H1 (cell line): Measurements from ENCODE around the gene REPS2. TPM values are rescaled to one million over a fixed set of nuclear protein-coding genes. Genes with fewer than 3 reads are reported as not detected.

Experiments used
- SP4 ChIP-seq: IDR thresholded peaks from 2 replicates; pipeline ENCODE4 v1.6.1; 2012; ENCODE audit warnings: low read length, inconsistent platforms
- SUZ12 ChIP-seq: fragments of 200-600 bp; sonication (generic); IDR thresholded peaks from 2 replicates; pipeline ENCODE4 v1.6.1; 2012; ENCODE audit warnings: mild to moderate bottlenecking, inconsistent platforms, low read length, moderate library complexity, mixed read lengths
- TCF12 ChIP-seq: IDR thresholded peaks from 2 replicates; pipeline ENCODE4 v1.6.1; 2011; ENCODE audit warnings: low read depth, mild to moderate bottlenecking, low read length
- polyA plus RNA-seq, 7 experiments: library from polyadenylated mRNA; depleted of rRNA in 3 of 7; stranded (reverse) in 5 of 7; unstranded in 2 of 7; fragments of >200 nt in 5 of 7; fragments of 200-250 nt in 2 of 7; gene quantifications; 1 replicate in 5 of 7; 2 replicates in 1 of 7; 4 replicates in 1 of 7; pipeline versions ENCODE4 v1.2.1 to v1.2.3, GENCODE V29; 2011 to 2013; ENCODE audit warnings: missing spikeins in 2 of 7, mixed read lengths in 2 of 7
- total RNA-seq: library from RNA; stranded (reverse); fragmentation: NEBNext Ultra II Directional; extraction: Animal tissue kit (Norgen Biotek cat#: 25700); gene quantifications from 2 replicates; pipeline ENCODE4 v1.2.1, GENCODE V29; 2021

REPS2 gene
- total and polyA plus RNA-seq, 2 of the 8 experiments (the other 6 are each of a cell fraction or from before 2014, with no cell fraction given): 0.79 to 4.3 TPM

GRCh38 chrX:17078031-17078720 lies 131.7 kb downstream of the REPS2 start (continued):
- TF ChIP-seq SUZ12 (no peak), SP4 (no peak), TCF12 (no peak)
